ENCODE results near the gene SLC16A8.
"Not testable (repeated sequence)": the region's sequence is repeated elsewhere in the genome, so short reads cannot be mapped to it uniquely, and the experiment has no call there.

The SLC16A8 gene

GRCh38 chr22:38118182-38118581 is 34.2 kb upstream of the SLC16A8 start:
- no peak overlapping the region for H3K27ac ChIP-seq
- TF ChIP-seq CTCF (conservative IDR thresholded peaks at IDR 0.05), result no peak

- H3K27ac ChIP-seq, result not testable (repeated sequence)
Observed at GRCh38 chr22:38117556-38117955, 33.6 kb upstream of the SLC16A8 start.

- no peak for TF ChIP-seq CTCF (conservative IDR thresholded peaks at IDR 0.05)
- H3K27ac ChIP-seq, result no peak overlapping the region
Observed at GRCh38 chr22:38115423-38116205, 31.6 kb upstream of the SLC16A8 start.

GRCh38 chr22:38114484-38115398 is 30.8 kb upstream of the SLC16A8 start:
- TF ChIP-seq CTCF (conservative IDR thresholded peaks at IDR 0.05), result peak; percentile 97
- H3K27ac ChIP-seq, result no peak overlapping the region

- peak overlapping the region; percentile 93 for H3K27ac ChIP-seq
- TF ChIP-seq CTCF (conservative IDR thresholded peaks at IDR 0.05), result no peak
Observed at GRCh38 chr22:38112381-38112780, 28.4 kb upstream of the SLC16A8 start.

- H3K27ac ChIP-seq, result peak overlapping the region; percentile 93
- TF ChIP-seq CTCF (conservative IDR thresholded peaks at IDR 0.05), result no peak
Observed at GRCh38 chr22:38111925-38112355, 28.0 kb upstream of the SLC16A8 start.

GRCh38 chr22:38110863-38111852 is 27.2 kb upstream of the SLC16A8 start:
- peak overlapping the region; percentile 93 for H3K27ac ChIP-seq
- TF ChIP-seq CTCF (conservative IDR thresholded peaks at IDR 0.05), result peak; percentile 19
